Measurements from ENCODE around the gene TUG1. TPM values are rescaled to one million over a fixed set of nuclear protein-coding genes. Genes with fewer than 3 reads are reported as not detected.

The TUG1 gene
- total RNA-seq (2022; extraction: Qiagen RNA extraction): 25.1 to 29.3 TPM (median 26.6 TPM) in 5 replicates

DNA sequence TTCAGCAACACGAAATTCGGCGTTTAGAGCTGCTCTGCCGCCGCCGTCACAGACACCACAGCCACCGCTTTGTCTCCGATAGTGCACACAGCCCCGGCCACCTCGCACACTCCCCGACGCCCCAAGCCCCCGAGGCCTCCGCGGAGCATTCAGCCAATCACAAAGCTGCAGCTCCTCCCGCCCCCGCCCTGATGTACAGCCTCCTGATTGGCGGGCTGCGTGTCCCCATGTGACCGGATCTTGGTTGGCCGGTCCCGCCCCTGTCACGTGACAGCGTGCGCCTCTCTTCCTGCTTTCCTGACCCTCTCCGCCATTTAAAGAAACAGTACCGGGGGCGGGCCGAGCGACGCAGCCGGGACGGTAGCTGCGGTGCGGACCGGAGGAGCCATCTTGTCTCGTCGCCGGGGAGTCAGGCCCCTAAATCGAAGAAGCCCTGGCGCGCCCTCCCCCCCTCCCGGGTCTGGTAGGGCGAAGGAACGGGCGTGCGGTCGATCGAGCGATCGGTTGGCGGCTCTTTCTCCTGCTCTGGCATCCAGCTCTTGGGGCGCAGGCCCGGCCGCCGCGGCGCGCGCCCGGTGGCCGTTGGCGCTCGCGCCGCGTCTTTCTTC lies at the start of gene TUG1:
Gene TUG1 (plus strand): TSS at position 342 of the 608 bp plus-strand sequence.

GRCh38 chr22:30968015-30968923 lies 796 bp upstream of the TUG1 start, which contains the start of gene MORC2:
TSS of gene MORC2 (minus strand) at chr22:30968774. CDS start at chr22:30967889, 885 bp downstream.

Other genes starting within 250 kb of the TUG1 start
- gene MORC2, start 491 bp upstream of the TUG1 start, total RNA-seq (2022; extraction: Qiagen RNA extraction): 11.8 to 13.8 TPM (median 13.2 TPM) in 5 replicates
- gene SMTN, start 112.1 kb downstream of the TUG1 start, total RNA-seq (2022; extraction: Qiagen RNA extraction): 23.2 to 32.1 TPM (median 26.6 TPM) in 5 replicates
- 55.2 to 75.8 TPM (median 69.0 TPM) in 5 replicates for gene SELENOM, start 138.3 kb downstream of the TUG1 start, total RNA-seq (2022; extraction: Qiagen RNA extraction)
- gene INPP5J, start 153.7 kb downstream of the TUG1 start, total RNA-seq (2022; extraction: Qiagen RNA extraction): 0.44 to 0.56 TPM (median 0.54 TPM) in 5 replicates
- gene PLA2G3, start 171.2 kb downstream of the TUG1 start, total RNA-seq (2022; extraction: Qiagen RNA extraction): not detected in 5 replicates
- gene RNF185, start 190.9 kb downstream of the TUG1 start, total RNA-seq (2022; extraction: Qiagen RNA extraction): 22.7 to 25.9 TPM (median 25.3 TPM) in 5 replicates
- gene LIMK2, start 243.0 kb downstream of the TUG1 start, total RNA-seq (2022; extraction: Qiagen RNA extraction): 7.4 to 9.0 TPM (median 7.7 TPM) in 5 replicates

Data from A549 treated with Mapracorat at 1 μM for 4 hours (cell line).